Glomerular visceral epithelial cell (primary cell): Measurements from ENCODE around the gene ARHGEF2.
"Not testable (repeated sequence)": the region's sequence is repeated elsewhere in the genome, so short reads cannot be mapped to it uniquely, and the experiment has no call there.

Experiments used
- DNase-seq: peaks from one replicate; pipeline ENCODE4 v3.0.0-alpha.2; 2016; ENCODE audit errors: extremely low spot score

Gene ARHGEF2

GRCh38 chr1:155942578-155943141 lies 35.7 kb downstream of the ARHGEF2 start:
- DNase-seq = no peak

GRCh38 chr1:155941845-155942531 lies 36.4 kb downstream of the ARHGEF2 start:
- no peak for DNase-seq

GRCh38 chr1:155940993-155941844 lies 37.1 kb downstream of the ARHGEF2 start, which contains the start of gene RXFP4:
Gene RXFP4 (plus strand): TSS chr1:155941638. CDS start chr1:155941710, 72 bp downstream.
- no peak for DNase-seq

- peak; percentile 69 for DNase-seq
Measured at GRCh38 chr1:155940482-155940992, 37.8 kb downstream of the ARHGEF2 start.

- DNase-seq = peak; percentile 74
Measured at GRCh38 chr1:155938220-155938627, 40.1 kb downstream of the ARHGEF2 start.

GRCh38 chr1:155934936-155935590 lies 43.3 kb downstream of the ARHGEF2 start:
- peak; percentile 55 for DNase-seq

GRCh38 chr1:155934097-155934935 lies 44.0 kb downstream of the ARHGEF2 start, which contains the start of gene KHDC4:
Gene KHDC4 (minus strand): TSS chr1:155934413. CDS start chr1:155934373, 40 bp downstream.
- peak; percentile 99 for DNase-seq

GRCh38 chr1:155933591-155934096 lies 44.7 kb downstream of the ARHGEF2 start:
- no peak for DNase-seq

- DNase-seq = no peak
Measured at GRCh38 chr1:155932487-155932886, 45.9 kb downstream of the ARHGEF2 start.

GRCh38 chr1:155932081-155932480 lies 46.3 kb downstream of the ARHGEF2 start:
- no peak for DNase-seq

GRCh38 chr1:155931332-155932038 lies 46.9 kb downstream of the ARHGEF2 start:
- peak; percentile 80 for DNase-seq

- DNase-seq = not testable (repeated sequence)
Measured at GRCh38 chr1:155930725-155931124, 47.6 kb downstream of the ARHGEF2 start.

- DNase-seq = no peak
Measured at GRCh38 chr1:155929057-155929456, 49.3 kb downstream of the ARHGEF2 start.

- no peak for DNase-seq
Measured at GRCh38 chr1:155925506-155925905, 52.8 kb downstream of the ARHGEF2 start.

GRCh38 chr1:155920717-155921116 lies 57.6 kb downstream of the ARHGEF2 start:
- no peak for DNase-seq

- DNase-seq = no peak
Measured at GRCh38 chr1:155919801-155920200, 58.5 kb downstream of the ARHGEF2 start.

- DNase-seq = no peak
Measured at GRCh38 chr1:155918660-155919059, 59.7 kb downstream of the ARHGEF2 start.

- no peak for DNase-seq
Measured at GRCh38 chr1:155913969-155914757, 64.2 kb downstream of the ARHGEF2 start.

GRCh38 chr1:155912056-155912536 lies 66.3 kb downstream of the ARHGEF2 start:
- peak; percentile 17 for DNase-seq
